Activated CD4-positive, alpha-beta T cell treated with anti-CD3 and anti-CD28 coated beads, Interleukin-2, amount 10 ng/mL, durations not matched to agents 7 days and 5 days (primary cell): ENCODE data around the gene ZNF507. TPM values are rescaled to one million over a fixed set of nuclear protein-coding genes. Genes with fewer than 3 reads are reported as not detected.

ENCODE experiments used
- CTCF ChIA-PET: fragments of 350-600 bp; sonication (Branson Sonifier 250); formaldehyde crosslinking; loops from one replicate; lab custom pipeline; 2021; ENCODE audit warnings: antibody characterized with exemption; lab: Charles Lee
- POLR2A ChIA-PET: fragments of 350-600 bp; sonication (Branson Sonifier 250); formaldehyde crosslinking; loops from one replicate; lab custom pipeline; 2021; ENCODE audit warnings: antibody characterized with exemption; lab: Charles Lee
- DNase-seq: peaks from one replicate; pipeline ENCODE4 v3.0.0-alpha.2; 2020
- H3K27ac Mint-ChIP-seq: one replicate; pipeline ENCODE4 v1.8.0; 2021; ENCODE audit warnings: mild to moderate bottlenecking, moderate library complexity, mixed read lengths
- H3K27me3 Mint-ChIP-seq: one replicate; pipeline ENCODE4 v1.8.0; 2021; ENCODE audit warnings: mixed read lengths
- H3K36me3 Mint-ChIP-seq: one replicate; pipeline ENCODE4 v1.8.0; 2021; ENCODE audit warnings: low read depth, mixed read lengths
- H3K4me1 Mint-ChIP-seq: one replicate; pipeline ENCODE4 v1.8.0; 2021; ENCODE audit warnings: mixed read lengths
- H3K4me3 Mint-ChIP-seq: one replicate; pipeline ENCODE4 v1.8.0; 2021; ENCODE audit warnings: mild to moderate bottlenecking, moderate library complexity, mixed read lengths
- H3K9me3 Mint-ChIP-seq: one replicate; pipeline ENCODE4 v1.8.0; 2021; ENCODE audit warnings: mixed read lengths
- total RNA-seq, 2 experiments: library from RNA; stranded (reverse); gene quantifications; one replicate each; pipeline ENCODE4 v1.2.3, GENCODE V29; 2021

ZNF507 gene
- total RNA-seq, 2 experiments from 2014 or later, result 30.4 to 33.3 TPM

GRCh38 chr19:32388393-32388855, 43.0 kb downstream of the ZNF507 start:
- no peak for DNase-seq
- ChIA-PET POLR2A (interaction anchor here (0.6 kb wide), 1 partner anchor 1395 kb away, joined by 3 read pairs; no protein-coding TSS in a partner anchor), CTCF (no interaction called here)
- peaks cover 10% of the 10 kb centered on the region for H3K36me3 Mint-ChIP-seq
- H3K27me3 Mint-ChIP-seq, result no peaks in the 10 kb centered on the region
- H3K4me1 Mint-ChIP-seq, result no peaks in the 10 kb centered on the region
- H3K9me3 Mint-ChIP-seq, result no peaks in the 10 kb centered on the region
- no peak overlapping the region for H3K27ac Mint-ChIP-seq
- no peak overlapping the region for H3K4me3 Mint-ChIP-seq

- no peak for DNase-seq
- Mint-ChIP-seq H3K27ac (no peak overlapping the region), H3K4me3 (no peak overlapping the region), H3K27me3 (no peaks in the 10 kb centered on the region), H3K4me1 (no peaks in the 10 kb centered on the region), H3K36me3 (peaks cover 6% of the 10 kb centered on the region), H3K9me3 (no peaks in the 10 kb centered on the region)
- ChIA-PET POLR2A (no interaction called here), CTCF (interaction anchor here (0.6 kb wide), 1 partner anchor 712 kb away, joined by 3 read pairs; no protein-coding TSS in a partner anchor)
Measured at GRCh38 chr19:32392901-32393300, 47.5 kb downstream of the ZNF507 start.

GRCh38 chr19:32396046-32396652, 50.7 kb downstream of the ZNF507 start:
- no peak for DNase-seq
- Mint-ChIP-seq H3K36me3 (peaks cover 6% of the 10 kb centered on the region), H3K4me1 (no peaks in the 10 kb centered on the region), H3K27ac (no peak overlapping the region), H3K27me3 (no peaks in the 10 kb centered on the region), H3K4me3 (no peak overlapping the region), H3K9me3 (no peaks in the 10 kb centered on the region)
- ChIA-PET POLR2A (no interaction called here), CTCF (no interaction called here)

GRCh38 chr19:32397671-32398101, 52.3 kb downstream of the ZNF507 start:
- Mint-ChIP-seq H3K4me3 (no peak overlapping the region), H3K36me3 (peaks cover 6% of the 10 kb centered on the region), H3K4me1 (peaks cover 3% of the 10 kb centered on the region), H3K27me3 (no peaks in the 10 kb centered on the region), H3K9me3 (no peaks in the 10 kb centered on the region), H3K27ac (no peak overlapping the region)
- ChIA-PET CTCF (no interaction called here), POLR2A (no interaction called here)
- no peak for DNase-seq

- CTCF ChIA-PET, result no interaction called here
- POLR2A ChIA-PET, result no interaction called here
- no peak overlapping the region for H3K4me3 Mint-ChIP-seq
- no peaks in the 10 kb centered on the region for H3K9me3 Mint-ChIP-seq
- no peak for DNase-seq
- H3K4me1 Mint-ChIP-seq, result peaks cover 20% of the 10 kb centered on the region
- H3K27me3 Mint-ChIP-seq, result no peaks in the 10 kb centered on the region
- H3K27ac Mint-ChIP-seq, result no peak overlapping the region
- no peaks in the 10 kb centered on the region for H3K36me3 Mint-ChIP-seq
Measured at GRCh38 chr19:32401992-32402391, 56.6 kb downstream of the ZNF507 start.

- POLR2A ChIA-PET, result no interaction called here
- H3K4me3 Mint-ChIP-seq, result peak overlapping the region; percentile 82
- H3K9me3 Mint-ChIP-seq, result no peaks in the 10 kb centered on the region
- peaks cover 20% of the 10 kb centered on the region for H3K4me1 Mint-ChIP-seq
- H3K27me3 Mint-ChIP-seq, result no peaks in the 10 kb centered on the region
- CTCF ChIA-PET, result interaction anchor here (1.2 kb wide), 1 partner anchor 11 kb away, joined by 5 read pairs; no protein-coding TSS in a partner anchor
- no peaks in the 10 kb centered on the region for H3K36me3 Mint-ChIP-seq
- no peak for DNase-seq
- no peak overlapping the region for H3K27ac Mint-ChIP-seq
Measured at GRCh38 chr19:32403291-32403995, 58.0 kb downstream of the ZNF507 start.

GRCh38 chr19:32404213-32404932, 59.0 kb downstream of the ZNF507 start:
- H3K36me3 Mint-ChIP-seq, result peaks cover 4% of the 10 kb centered on the region
- no peaks in the 10 kb centered on the region for H3K9me3 Mint-ChIP-seq
- peaks cover 20% of the 10 kb centered on the region for H3K4me1 Mint-ChIP-seq
- peak overlapping the region; percentile 82 for H3K4me3 Mint-ChIP-seq
- ChIA-PET POLR2A (no interaction called here), CTCF (interaction anchor here (1.2 to 1.4 kb wide), 2 partner anchors 10 to 30 kb away, joined by 3 to 5 read pairs; no protein-coding TSS in a partner anchor)
- no peak for DNase-seq
- H3K27ac Mint-ChIP-seq, result peak overlapping the region; percentile 90
- H3K27me3 Mint-ChIP-seq, result no peaks in the 10 kb centered on the region

GRCh38 chr19:32404933-32405430, 59.6 kb downstream of the ZNF507 start:
- Mint-ChIP-seq H3K27ac (peak overlapping the region; percentile 95), H3K27me3 (no peaks in the 10 kb centered on the region), H3K36me3 (peaks cover 8% of the 10 kb centered on the region), H3K4me1 (peaks cover 20% of the 10 kb centered on the region), H3K9me3 (no peaks in the 10 kb centered on the region), H3K4me3 (peak overlapping the region; percentile 82)
- ChIA-PET CTCF (interaction anchor here (1.2 to 1.4 kb wide), 3 partner anchors 10 to 66 kb away, joined by 3 to 5 read pairs (median 4); no protein-coding TSS in a partner anchor), POLR2A (interaction anchor here (0.6 kb wide), 2 partner anchors 59 to 510 kb away, joined by 3 to 4 read pairs; partner anchors contain the start of gene ZNF507)
- DNase-seq, result peak; percentile 28

- CTCF ChIA-PET, result interaction anchor here (1.4 kb wide), 2 partner anchors 32 to 66 kb away, joined by 3 to 4 read pairs; no protein-coding TSS in a partner anchor
- Mint-ChIP-seq H3K36me3 (peaks cover 8% of the 10 kb centered on the region), H3K4me3 (peak within 1 kb of the TSS; percentile 82), H3K9me3 (no peaks in the 10 kb centered on the region), H3K27me3 (no peaks in the 10 kb centered on the region), H3K4me1 (peaks cover 20% of the 10 kb centered on the region), H3K27ac (peak within 1 kb of the TSS; percentile 95)
- peak; percentile 92 for DNase-seq
- POLR2A ChIA-PET, result interaction anchor here (0.5 to 0.6 kb wide), 4 partner anchors 60 to 509 kb away, joined by 3 to 5 read pairs (median 4); partner anchors contain the start of gene ZNF507
Measured at GRCh38 chr19:32405431-32406160, 60.2 kb downstream of the ZNF507 start, which contains the start of gene DPY19L3. TSS of gene DPY19L3 (plus strand) at chr19:32405770. CDS start at chr19:32408254, 2,484 bp downstream.

- DNase-seq, result no peak
- Mint-ChIP-seq H3K36me3 (peaks cover 10% of the 10 kb centered on the region), H3K27me3 (no peaks in the 10 kb centered on the region), H3K9me3 (no peaks in the 10 kb centered on the region), H3K4me1 (peaks cover 20% of the 10 kb centered on the region), H3K27ac (peak overlapping the region; percentile 90), H3K4me3 (peak overlapping the region; percentile 82)
- ChIA-PET CTCF (interaction anchor here (1.4 kb wide), 1 partner anchor 67 kb away, joined by 4 read pairs; no protein-coding TSS in a partner anchor), POLR2A (interaction anchor here (0.5 to 0.6 kb wide), 2 partner anchors 96 to 469 kb away, joined by 3 to 5 read pairs; no protein-coding TSS in a partner anchor)
Measured at GRCh38 chr19:32406161-32407003, 61.0 kb downstream of the ZNF507 start.
